Prostate gland (tissue), 2 donors: ENCODE results near the gene UNC5C.

Source experiments
- POLR2A ChIP-seq: fragments of 450-650 bp; IDR thresholded peaks from one replicate; pipeline ENCODE4 v1.6.1; 2016; ENCODE audit warnings: antibody characterized with exemption, mild to moderate bottlenecking
- POLR2AphosphoS5 ChIP-seq: sonication (generic); formaldehyde crosslinking; IDR thresholded peaks from one replicate; pipeline ENCODE4 v1.6.1; 2017; ENCODE audit warnings: antibody characterized with exemption
- TF ChIP-seq, protein P1 (sequence below), 4 experiments: fragments of 200-600 bp in 2 of 4; fragments of 450-650 bp in 2 of 4; sonication (generic) in 2 of 4; IDR thresholded peaks; 1 replicate in 3 of 4; 2 replicates in 1 of 4; pipeline ENCODE4 v1.5.1; 2016 to 2019; ENCODE audit warnings: antibody characterized with exemption in 4 of 4, mild to moderate bottlenecking in 2 of 4, moderate library complexity in 2 of 4

- TF ChIP-seq, protein P1, sequence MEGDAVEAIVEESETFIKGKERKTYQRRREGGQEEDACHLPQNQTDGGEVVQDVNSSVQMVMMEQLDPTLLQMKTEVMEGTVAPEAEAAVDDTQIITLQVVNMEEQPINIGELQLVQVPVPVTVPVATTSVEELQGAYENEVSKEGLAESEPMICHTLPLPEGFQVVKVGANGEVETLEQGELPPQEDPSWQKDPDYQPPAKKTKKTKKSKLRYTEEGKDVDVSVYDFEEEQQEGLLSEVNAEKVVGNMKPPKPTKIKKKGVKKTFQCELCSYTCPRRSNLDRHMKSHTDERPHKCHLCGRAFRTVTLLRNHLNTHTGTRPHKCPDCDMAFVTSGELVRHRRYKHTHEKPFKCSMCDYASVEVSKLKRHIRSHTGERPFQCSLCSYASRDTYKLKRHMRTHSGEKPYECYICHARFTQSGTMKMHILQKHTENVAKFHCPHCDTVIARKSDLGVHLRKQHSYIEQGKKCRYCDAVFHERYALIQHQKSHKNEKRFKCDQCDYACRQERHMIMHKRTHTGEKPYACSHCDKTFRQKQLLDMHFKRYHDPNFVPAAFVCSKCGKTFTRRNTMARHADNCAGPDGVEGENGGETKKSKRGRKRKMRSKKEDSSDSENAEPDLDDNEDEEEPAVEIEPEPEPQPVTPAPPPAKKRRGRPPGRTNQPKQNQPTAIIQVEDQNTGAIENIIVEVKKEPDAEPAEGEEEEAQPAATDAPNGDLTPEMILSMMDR (IDR thresholded peaks at IDR 0.05), result no peak
- TF ChIP-seq POLR2A (no peak), POLR2AphosphoS5 (no peak)
Observed at GRCh38 chr4:95296052-95296451, 252.7 kb downstream of the UNC5C start.
